Stimulated activated CD8-positive, alpha-beta memory T cell treated with anti-CD3 and anti-CD28 coated beads, Interleukin-12 subunit alpha, Interleukin-12 subunit beta, amount 100 ng/mL, for 4 hours (primary cell): ENCODE measurements around the gene ACTR1B.
"Not testable (repeated sequence)": the region's sequence is repeated elsewhere in the genome, so short reads cannot be mapped to it uniquely, and the experiment has no call there.

ENCODE experiments used
- DNase-seq: peaks from one replicate; pipeline ENCODE4 v3.0.0-alpha.2; 2020; ENCODE audit warnings: low read depth

Gene ACTR1B

DNA sequence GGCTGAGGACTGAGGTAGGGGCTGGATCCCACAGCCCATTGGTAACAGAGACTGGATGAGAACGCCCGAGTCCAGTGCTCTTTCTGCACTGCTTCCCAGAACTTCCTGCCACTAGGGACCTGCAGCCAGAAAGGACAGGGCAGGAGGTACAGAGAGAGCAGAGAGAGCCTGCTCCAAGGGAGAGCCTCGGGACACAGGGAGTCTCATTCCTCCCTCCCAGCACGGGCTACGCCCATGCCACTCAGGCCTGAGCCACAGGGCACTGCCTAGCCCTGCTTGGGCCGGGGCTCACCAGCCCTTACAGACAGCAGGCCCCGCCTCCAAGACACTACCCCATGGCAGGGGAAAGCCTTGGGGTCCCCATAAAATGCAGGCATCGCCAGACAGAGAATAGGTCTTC, 48.1 kb downstream of the ACTR1B start:
- not testable (repeated sequence) for DNase-seq

GRCh38 chr2:97611895-97612294, 51.9 kb downstream of the ACTR1B start:
- DNase-seq = not testable (repeated sequence)

DNA sequence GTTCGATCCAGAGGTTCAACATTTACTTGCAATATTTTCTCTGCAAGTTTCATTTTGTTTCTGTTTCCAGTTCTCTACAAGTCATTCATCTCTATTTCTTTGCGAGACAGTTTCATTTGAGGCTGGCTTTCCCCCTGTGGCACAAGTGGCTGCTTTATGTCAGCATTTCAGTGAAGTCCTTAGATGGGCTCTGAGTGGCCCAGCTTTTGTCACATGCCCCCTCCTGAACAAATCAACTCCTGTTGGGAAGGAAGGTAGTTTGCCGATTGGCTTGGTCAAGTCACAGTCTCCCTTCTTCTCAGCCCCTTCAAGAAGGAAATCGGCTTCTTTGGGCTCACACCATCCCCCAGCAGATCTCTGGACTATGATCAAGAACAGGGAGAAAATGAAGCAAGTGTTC, 55.1 kb downstream of the ACTR1B start:
- not testable (repeated sequence) for DNase-seq
